SK-N-MC (cell line): Measurements from ENCODE around the gene SPPL2B.

ENCODE experiments used
- EZH2 ChIP-seq: fragments of 200-600 bp; sonication (generic); IDR thresholded peaks from one replicate; pipeline ENCODE4 v1.6.1; 2017; ENCODE audit warnings: antibody characterized with exemption
- FOXP2 ChIP-seq: optimal IDR thresholded peaks from 2 replicates; pipeline ENCODE3; 2011; ENCODE audit warnings: mild to moderate bottlenecking, moderate library complexity; ENCODE audit not compliant: insufficient read depth; ENCODE audit errors: extremely low read length, control extremely low read depth
- POLR2AphosphoS5 ChIP-seq: IDR thresholded peaks from 2 replicates; pipeline ENCODE4 v1.6.1; 2012; ENCODE audit warnings: mild to moderate bottlenecking, low read depth, low read length, borderline replicate concordance

GRCh38 chr19:2320049-2320448 is 8.4 kb upstream of the SPPL2B start:
- no peak for TF ChIP-seq EZH2
- TF ChIP-seq POLR2AphosphoS5 = no peak
- TF ChIP-seq FOXP2 = no peak
